RWPE2 (cell line): Measurements from ENCODE around the gene CHADL.
A peak's percentile ranks its signal among the peaks of the same experiment; 100 is the strongest.

Source experiments
- ATAC-seq: fragments of 200-7000 bp; cut with Tn5 transposase; 3 replicates; pipeline ENCODE4 v1.9.1; 2021; ENCODE audit warnings: low read depth
- DNase-seq: peaks from one replicate; pipeline ENCODE4 v3.0.0-alpha.2; 2020; ENCODE audit warnings: low spot score
- H3K27ac ChIP-seq: fragments of 450-650 bp; 2 replicates; pipeline ENCODE4 v1.5.1; 2017; ENCODE audit warnings: mild to moderate bottlenecking; ENCODE audit not compliant: poor library complexity, severe bottlenecking
- H3K27me3 ChIP-seq: fragments of 250-450 bp; sonication (Bioruptor Pico); 2 replicates; pipeline ENCODE4 v1.5.1; 2021; ENCODE audit warnings: mild to moderate bottlenecking, moderate library complexity; ENCODE audit not compliant: insufficient read depth, poor library complexity, severe bottlenecking
- H3K36me3 ChIP-seq: fragments of 250-450 bp; sonication (Bioruptor Pico); 2 replicates; pipeline ENCODE4 v1.5.1; 2020; ENCODE audit warnings: low read depth, mild to moderate bottlenecking, moderate library complexity
- H3K4me1 ChIP-seq: fragments of 250-450 bp; sonication (Bioruptor Pico); 2 replicates; pipeline ENCODE4 v1.5.1; 2021; ENCODE audit warnings: mild to moderate bottlenecking, moderate library complexity; ENCODE audit not compliant: insufficient read depth, poor library complexity, severe bottlenecking
- H3K4me3 ChIP-seq: fragments of 250-450 bp; sonication (Bioruptor Pico); 2 replicates; pipeline ENCODE4 v1.5.1; 2021; ENCODE audit warnings: mild to moderate bottlenecking, moderate library complexity; ENCODE audit not compliant: severe bottlenecking
- H3K9me3 ChIP-seq: fragments of 250-450 bp; sonication (Bioruptor Pico); 2 replicates; pipeline ENCODE4 v1.5.1; 2021; ENCODE audit warnings: mild to moderate bottlenecking, moderate library complexity; ENCODE audit not compliant: severe bottlenecking
- CTCF ChIP-seq: fragments of 450-650 bp; IDR thresholded peaks from one replicate; pipeline ENCODE4 v1.5.1; 2017; ENCODE audit warnings: mild to moderate bottlenecking, moderate library complexity; ENCODE audit not compliant: poor library complexity, severe bottlenecking

Gene CHADL

GRCh38 chr22:41223535-41223934 is 17.2 kb downstream of the CHADL start:
- H3K4me3 ChIP-seq = no peak overlapping the region
- no peaks in the 10 kb centered on the region for H3K9me3 ChIP-seq
- H3K4me1 ChIP-seq = no peaks in the 10 kb centered on the region
- H3K27ac ChIP-seq = no peak overlapping the region
- H3K27me3 ChIP-seq = no peaks in the 10 kb centered on the region
- peaks cover 56% of the 10 kb centered on the region for H3K36me3 ChIP-seq
- no peak for TF ChIP-seq CTCF
- ATAC-seq (no peak), DNase-seq (no peak)

- DNase-seq (no peak), ATAC-seq (no peak)
- H3K27me3 ChIP-seq = no peaks in the 10 kb centered on the region
- peaks cover 4% of the 10 kb centered on the region for H3K4me1 ChIP-seq
- H3K36me3 ChIP-seq = peaks cover 57% of the 10 kb centered on the region
- no peak for TF ChIP-seq CTCF
- no peaks in the 10 kb centered on the region for H3K9me3 ChIP-seq
- no peak overlapping the region for H3K4me3 ChIP-seq
- no peak overlapping the region for H3K27ac ChIP-seq
These were observed 17.8 kb downstream of the CHADL start for GRCh38 chr22:41222846-41223507.

- Histone ChIP-seq H3K4me3 (no peak overlapping the region), H3K36me3 (peaks cover 54% of the 10 kb centered on the region), H3K27ac (peak overlapping the region; percentile 66), H3K9me3 (no peaks in the 10 kb centered on the region), H3K27me3 (no peaks in the 10 kb centered on the region), H3K4me1 (peaks cover 20% of the 10 kb centered on the region)
- DNase-seq (no peak), ATAC-seq (peak; percentile 97)
- TF ChIP-seq CTCF = no peak
These were observed 23.1 kb downstream of the CHADL start for GRCh38 chr22:41217553-41218157.

GRCh38 chr22:41216984-41217383 is 23.7 kb downstream of the CHADL start:
- Histone ChIP-seq H3K36me3 (peaks cover 51% of the 10 kb centered on the region), H3K9me3 (no peaks in the 10 kb centered on the region), H3K27ac (peak overlapping the region; percentile 66), H3K4me3 (no peak overlapping the region), H3K27me3 (no peaks in the 10 kb centered on the region), H3K4me1 (peaks cover 20% of the 10 kb centered on the region)
- ATAC-seq = no peak
- TF ChIP-seq CTCF = no peak
- DNase-seq = no peak

- TF ChIP-seq CTCF = no peak
- Histone ChIP-seq H3K4me1 (peaks cover 20% of the 10 kb centered on the region), H3K27me3 (no peaks in the 10 kb centered on the region), H3K27ac (no peak overlapping the region), H3K9me3 (no peaks in the 10 kb centered on the region), H3K4me3 (no peak overlapping the region), H3K36me3 (peaks cover 44% of the 10 kb centered on the region)
- DNase-seq (no peak), ATAC-seq (no peak)
These were observed 24.8 kb downstream of the CHADL start for GRCh38 chr22:41215926-41216325.
